Measurements from ENCODE around the gene SKP2.
"Not testable (repeated sequence)": the region's sequence is repeated elsewhere in the genome, so short reads cannot be mapped to it uniquely, and the experiment has no call there.

Gene SKP2

DNA sequence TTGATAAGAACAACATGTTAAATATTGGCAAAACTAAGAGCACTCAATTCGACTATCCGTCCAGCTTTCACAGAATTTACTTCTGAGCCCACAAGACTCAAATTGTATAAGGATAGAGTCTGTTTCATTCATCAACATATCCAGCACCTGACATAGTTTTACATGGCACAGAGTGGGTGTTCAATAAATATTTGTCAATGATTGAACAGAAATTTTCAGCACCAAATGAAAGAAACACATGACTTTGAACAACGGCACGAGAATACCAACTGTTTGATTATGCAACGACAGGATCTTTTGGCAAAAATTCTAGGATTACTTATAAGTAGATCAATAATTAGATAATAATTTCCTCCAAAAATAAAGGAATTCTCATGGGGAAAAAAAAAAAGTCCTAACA is 41.8 kb downstream of the SKP2 start:
- ChIA-PET POLR2A (no interaction called here), CTCF (no interaction called here)
- Histone ChIP-seq H3K27me3 (replicated peaks in 2 of 5; ENCODE audit: control insufficient read depth in 4 of 5, insufficient read depth in 5 of 5, low read length in 4 of 5) (no peaks in the 10 kb centered on the region), H3K4me3 (ENCODE audit: control insufficient read depth in 1 of 7, extremely low read depth in 1 of 7, insufficient read depth in 4 of 7, low read depth in 2 of 7, low read length in 6 of 7) (no peak overlapping the region), H3K36me3 (ENCODE audit: control insufficient read depth in 4 of 4, insufficient read depth in 4 of 4, low read length in 3 of 4) (peaks cover 12 to 54% (median 19%) of the 10 kb centered on the region in 4 experiments), H3K27ac (ENCODE audit: insufficient read depth in 1 of 2, low read depth in 1 of 2, low read length in 2 of 2, poor library complexity in 1 of 2, severe bottlenecking in 2 of 2) (no peak overlapping the region), H3K4me1 (ENCODE audit: control extremely low read depth in 1 of 4, control insufficient read depth in 4 of 4, insufficient read depth in 4 of 4, low read length in 3 of 4) (no peaks in the 10 kb centered on the region), H3K9me3 (ENCODE audit: control extremely low read depth in 1 of 5, control insufficient read depth in 4 of 5, insufficient read depth in 2 of 5, low read depth in 1 of 5, low read length in 4 of 5) (peaks cover 0 to 5% (median 4%) of the 10 kb centered on the region in 5 experiments)
- 100% methylated on average over 1 of the region's 5 CpGs for WGBS (ENCODE audit: insufficient coverage)
- DNase-seq, result no peak

DNA sequence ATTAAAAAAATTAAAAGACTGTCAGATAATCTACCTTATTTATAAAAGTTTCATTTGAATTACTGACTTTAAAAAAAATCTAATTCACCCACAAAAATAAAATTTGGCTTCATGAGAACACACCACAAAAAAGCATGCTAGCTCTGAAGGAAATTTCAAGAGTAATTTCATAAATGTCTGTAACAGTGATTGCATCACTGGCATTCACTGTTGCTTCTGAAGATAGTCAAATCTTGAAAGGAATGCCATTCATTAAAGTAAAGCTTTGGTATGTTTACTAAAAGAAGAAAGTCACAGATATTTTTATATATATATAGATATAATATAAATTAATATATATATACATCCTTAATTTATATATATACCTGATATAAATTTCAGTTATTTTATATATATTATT is 46.4 kb downstream of the SKP2 start:
- Histone ChIP-seq H3K4me3 (ENCODE audit: control insufficient read depth in 1 of 7, extremely low read depth in 1 of 7, insufficient read depth in 4 of 7, low read depth in 2 of 7, low read length in 6 of 7) (no peak overlapping the region), H3K27me3 (replicated peaks in 2 of 5; ENCODE audit: control insufficient read depth in 4 of 5, insufficient read depth in 5 of 5, low read length in 4 of 5) (no peaks in the 10 kb centered on the region), H3K36me3 (ENCODE audit: control insufficient read depth in 4 of 4, insufficient read depth in 4 of 4, low read length in 3 of 4) (peaks cover 4 to 45% (median 18%) of the 10 kb centered on the region in 4 experiments), H3K4me1 (ENCODE audit: control extremely low read depth in 1 of 4, control insufficient read depth in 4 of 4, insufficient read depth in 4 of 4, low read length in 3 of 4) (peaks cover 0 to 10% (median 0%) of the 10 kb centered on the region in 4 experiments), H3K9me3 (ENCODE audit: control extremely low read depth in 1 of 5, control insufficient read depth in 4 of 5, insufficient read depth in 2 of 5, low read depth in 1 of 5, low read length in 4 of 5) (no peaks in the 10 kb centered on the region), H3K27ac (ENCODE audit: insufficient read depth in 1 of 2, low read depth in 1 of 2, low read length in 2 of 2, poor library complexity in 1 of 2, severe bottlenecking in 2 of 2) (no peak overlapping the region)
- no peak for DNase-seq
- ChIA-PET CTCF (no interaction called here), POLR2A (no interaction called here)

DNA sequence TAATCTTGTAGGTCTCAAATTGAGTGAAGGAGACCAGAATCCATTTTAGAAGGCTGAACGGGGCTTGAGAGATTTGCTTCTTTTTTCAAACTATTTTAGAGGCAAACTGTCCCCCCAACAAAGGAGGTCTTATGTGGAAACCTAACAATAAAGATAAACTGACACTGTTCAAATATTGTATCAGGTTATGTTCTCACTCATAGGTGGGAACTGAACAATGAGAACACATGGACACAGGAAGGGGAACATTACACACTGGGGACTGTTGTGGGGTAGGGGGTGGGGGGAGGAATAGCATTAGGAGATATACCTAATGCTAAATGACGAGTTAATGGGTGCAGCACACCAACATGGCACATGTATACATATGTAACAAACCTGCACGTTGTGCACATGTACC is 46.9 kb downstream of the SKP2 start:
- peaks cover 0 to 10% (median 0%) of the 10 kb centered on the region in 4 experiments for H3K4me1 ChIP-seq (ENCODE audit: control extremely low read depth in 1 of 4, control insufficient read depth in 4 of 4, insufficient read depth in 4 of 4, low read length in 3 of 4)
- DNase-seq; H3K27ac ChIP-seq (ENCODE audit: insufficient read depth in 1 of 2, low read depth in 1 of 2, low read length in 2 of 2, poor library complexity in 1 of 2, severe bottlenecking in 2 of 2); H3K27me3 ChIP-seq (replicated peaks in 2 of 5; ENCODE audit: control insufficient read depth in 4 of 5, insufficient read depth in 5 of 5, low read length in 4 of 5); POLR2A ChIA-PET; CTCF ChIA-PET; H3K9me3 ChIP-seq (ENCODE audit: control extremely low read depth in 1 of 5, control insufficient read depth in 4 of 5, insufficient read depth in 2 of 5, low read depth in 1 of 5, low read length in 4 of 5); H3K4me3 ChIP-seq (ENCODE audit: control insufficient read depth in 1 of 7, extremely low read depth in 1 of 7, insufficient read depth in 4 of 7, low read depth in 2 of 7, low read length in 6 of 7): not testable (repeated sequence)
- H3K36me3 ChIP-seq (ENCODE audit: control insufficient read depth in 4 of 4, insufficient read depth in 4 of 4, low read length in 3 of 4), result peaks cover 4 to 43% (median 18%) of the 10 kb centered on the region in 4 experiments
- WGBS (ENCODE audit: insufficient coverage), result 100% methylated on average over 1 of the region's 3 CpGs

DNA sequence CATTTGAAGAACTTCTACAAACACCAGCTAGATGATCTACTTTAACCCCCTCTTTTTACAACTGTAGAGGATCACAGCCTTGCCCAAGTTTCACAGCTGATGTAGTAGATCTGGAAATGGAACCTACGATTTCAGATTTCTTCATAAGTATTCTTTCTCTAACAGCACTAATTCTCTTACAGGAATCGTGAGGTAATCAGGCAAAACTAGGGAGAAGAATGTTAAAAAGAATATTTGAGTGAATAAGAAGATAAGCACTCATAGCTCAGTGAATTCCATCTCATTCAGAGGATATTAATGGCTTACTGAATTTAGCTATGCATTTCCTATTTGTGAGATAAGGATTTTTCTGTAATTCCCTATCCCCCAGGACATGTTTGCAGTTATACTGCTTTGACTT is 47.7 kb downstream of the SKP2 start:
- H3K27ac ChIP-seq (ENCODE audit: insufficient read depth in 1 of 2, low read depth in 1 of 2, low read length in 2 of 2, poor library complexity in 1 of 2, severe bottlenecking in 2 of 2), result no peak overlapping the region
- POLR2A ChIA-PET, result no interaction called here

DNA sequence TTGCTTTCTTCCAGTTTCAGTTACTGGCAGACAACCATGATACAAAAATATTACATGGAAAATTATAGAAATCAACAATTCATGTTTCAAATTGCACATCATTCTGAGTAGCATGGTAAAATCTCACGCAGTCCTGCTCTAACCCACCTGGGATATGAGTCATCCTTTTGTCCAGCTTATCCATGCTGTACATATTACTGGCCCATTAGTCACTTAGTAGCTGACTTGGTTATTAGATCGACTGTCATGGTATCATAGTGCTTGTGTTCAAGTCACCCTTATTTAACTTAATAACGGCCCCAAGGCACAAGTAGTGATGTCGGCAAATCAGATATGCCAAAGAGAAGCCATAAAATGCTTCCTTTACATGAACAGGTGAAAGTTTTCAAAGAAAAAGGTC is 48.6 kb downstream of the SKP2 start:
- 100% methylated on average over 1 of the region's 4 CpGs for WGBS (ENCODE audit: insufficient coverage)
- Histone ChIP-seq H3K36me3 (ENCODE audit: control insufficient read depth in 4 of 4, insufficient read depth in 4 of 4, low read length in 3 of 4) (peaks cover 4 to 40% (median 20%) of the 10 kb centered on the region in 4 experiments), H3K27ac (ENCODE audit: insufficient read depth in 1 of 2, low read depth in 1 of 2, low read length in 2 of 2, poor library complexity in 1 of 2, severe bottlenecking in 2 of 2) (no peak overlapping the region), H3K9me3 (ENCODE audit: control extremely low read depth in 1 of 5, control insufficient read depth in 4 of 5, insufficient read depth in 2 of 5, low read depth in 1 of 5, low read length in 4 of 5) (no peaks in the 10 kb centered on the region), H3K4me3 (ENCODE audit: control insufficient read depth in 1 of 7, extremely low read depth in 1 of 7, insufficient read depth in 4 of 7, low read depth in 2 of 7, low read length in 6 of 7) (no peak overlapping the region), H3K4me1 (ENCODE audit: control extremely low read depth in 1 of 4, control insufficient read depth in 4 of 4, insufficient read depth in 4 of 4, low read length in 3 of 4) (peaks cover 0 to 10% (median 0%) of the 10 kb centered on the region in 4 experiments), H3K27me3 (replicated peaks in 2 of 5; ENCODE audit: control insufficient read depth in 4 of 5, insufficient read depth in 5 of 5, low read length in 4 of 5) (no peaks in the 10 kb centered on the region)
- CTCF ChIA-PET, result no interaction called here
- POLR2A ChIA-PET, result no interaction called here
- DNase-seq, result no peak

More for the DNA sequence above, 47.7 kb downstream of the SKP2 start:
- Histone ChIP-seq H3K4me3 (ENCODE audit: control insufficient read depth in 1 of 7, extremely low read depth in 1 of 7, insufficient read depth in 4 of 7, low read depth in 2 of 7, low read length in 6 of 7) (no peak overlapping the region), H3K4me1 (ENCODE audit: control extremely low read depth in 1 of 4, control insufficient read depth in 4 of 4, insufficient read depth in 4 of 4, low read length in 3 of 4) (peaks cover 0 to 10% (median 0%) of the 10 kb centered on the region in 4 experiments), H3K27me3 (replicated peaks in 2 of 5; ENCODE audit: control insufficient read depth in 4 of 5, insufficient read depth in 5 of 5, low read length in 4 of 5) (no peaks in the 10 kb centered on the region), H3K9me3 (ENCODE audit: control extremely low read depth in 1 of 5, control insufficient read depth in 4 of 5, insufficient read depth in 2 of 5, low read depth in 1 of 5, low read length in 4 of 5) (no peaks in the 10 kb centered on the region), H3K36me3 (ENCODE audit: control insufficient read depth in 4 of 4, insufficient read depth in 4 of 4, low read length in 3 of 4) (peaks cover 4 to 42% (median 16%) of the 10 kb centered on the region in 4 experiments)
- CTCF ChIA-PET, result no interaction called here
- no CpG with 5 or more reads among the region's 2 CpGs for WGBS (ENCODE audit: insufficient coverage)
- no peak for DNase-seq

DNA sequence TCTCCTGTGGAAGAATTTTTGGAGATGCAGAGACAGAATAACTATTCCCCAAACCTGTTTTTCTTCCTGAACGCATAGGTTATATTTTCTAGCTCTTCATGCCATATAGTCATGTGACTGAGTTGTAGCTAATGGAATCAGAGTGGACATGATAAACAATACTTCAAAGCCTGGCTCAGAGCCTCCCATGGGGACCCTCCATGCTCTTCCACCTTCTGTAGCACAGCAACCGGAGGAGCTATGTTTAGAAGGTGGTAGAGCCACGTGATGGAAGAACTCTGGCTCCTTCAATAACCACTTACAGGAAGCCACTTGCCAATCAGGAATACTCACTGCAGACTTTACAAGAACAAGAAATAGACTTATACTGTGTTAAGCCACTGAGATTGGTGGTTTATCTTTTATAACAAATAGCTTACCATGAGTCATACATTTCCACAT is 50.6 kb downstream of the SKP2 start:
- ChIA-PET POLR2A (no interaction called here), CTCF (interaction anchor here (0.6 to 1.4 kb wide), 6 partner anchors 8 to 105 kb away, joined by 3 read pairs; no protein-coding TSS in a partner anchor)
- WGBS (ENCODE audit: insufficient coverage), result 100% methylated on average over 1 of the region's 3 CpGs
- H3K4me3 ChIP-seq (ENCODE audit: control insufficient read depth in 1 of 7, extremely low read depth in 1 of 7, insufficient read depth in 4 of 7, low read depth in 2 of 7, low read length in 6 of 7), result no peak overlapping the region
- no peaks in the 10 kb centered on the region for H3K27me3 ChIP-seq (replicated peaks in 2 of 5; ENCODE audit: control insufficient read depth in 4 of 5, insufficient read depth in 5 of 5, low read length in 4 of 5)
- peak in 2 of 3 donors; percentile 28 to 45 for DNase-seq
- no peaks in the 10 kb centered on the region for H3K9me3 ChIP-seq (ENCODE audit: control extremely low read depth in 1 of 5, control insufficient read depth in 4 of 5, insufficient read depth in 2 of 5, low read depth in 1 of 5, low read length in 4 of 5)
- peaks cover 0 to 10% (median 0%) of the 10 kb centered on the region in 4 experiments for H3K4me1 ChIP-seq (ENCODE audit: control extremely low read depth in 1 of 4, control insufficient read depth in 4 of 4, insufficient read depth in 4 of 4, low read length in 3 of 4)
- H3K36me3 ChIP-seq (ENCODE audit: control insufficient read depth in 4 of 4, insufficient read depth in 4 of 4, low read length in 3 of 4), result peaks cover 0 to 27% (median 16%) of the 10 kb centered on the region in 4 experiments
- no peak overlapping the region for H3K27ac ChIP-seq (ENCODE audit: insufficient read depth in 1 of 2, low read depth in 1 of 2, low read length in 2 of 2, poor library complexity in 1 of 2, severe bottlenecking in 2 of 2)

DNA sequence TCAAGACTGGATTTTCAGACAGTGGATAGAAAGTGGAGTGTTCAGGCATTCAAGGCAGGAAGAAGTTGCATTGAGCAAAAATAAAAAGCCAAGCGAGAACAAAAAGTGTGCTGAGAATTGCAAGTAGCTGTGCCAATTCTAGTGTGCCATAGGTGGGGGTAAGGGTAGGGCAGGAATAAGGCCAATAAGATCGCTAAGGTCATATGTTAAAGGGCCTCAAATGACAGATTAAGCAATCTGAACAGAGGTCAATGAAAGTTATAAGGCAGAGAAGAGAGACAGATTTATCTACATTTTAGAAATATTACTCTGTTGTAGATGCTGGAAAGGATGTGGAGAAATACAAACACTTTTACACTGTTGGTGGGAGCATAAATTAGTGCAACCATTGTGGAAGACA is 53.4 kb downstream of the SKP2 start:
- 100% methylated on average over 2 of the region's 2 CpGs for WGBS (ENCODE audit: insufficient coverage)

More for the DNA sequence above, 53.4 kb downstream of the SKP2 start:
- DNase-seq, result no peak
- ChIA-PET CTCF (no interaction called here), POLR2A (no interaction called here)
- H3K4me1 ChIP-seq (ENCODE audit: control extremely low read depth in 1 of 4, control insufficient read depth in 4 of 4, insufficient read depth in 4 of 4, low read length in 3 of 4), result peaks cover 0 to 10% (median 0%) of the 10 kb centered on the region in 4 experiments
- no peak overlapping the region for H3K4me3 ChIP-seq (ENCODE audit: control insufficient read depth in 1 of 7, extremely low read depth in 1 of 7, insufficient read depth in 4 of 7, low read depth in 2 of 7, low read length in 6 of 7)
- no peaks in the 10 kb centered on the region for H3K9me3 ChIP-seq (ENCODE audit: control extremely low read depth in 1 of 5, control insufficient read depth in 4 of 5, insufficient read depth in 2 of 5, low read depth in 1 of 5, low read length in 4 of 5)
- peaks cover 0 to 22% (median 13%) of the 10 kb centered on the region in 4 experiments for H3K36me3 ChIP-seq (ENCODE audit: control insufficient read depth in 4 of 4, insufficient read depth in 4 of 4, low read length in 3 of 4)
- no peak overlapping the region for H3K27ac ChIP-seq (ENCODE audit: insufficient read depth in 1 of 2, low read depth in 1 of 2, low read length in 2 of 2, poor library complexity in 1 of 2, severe bottlenecking in 2 of 2)
- no peaks in the 10 kb centered on the region for H3K27me3 ChIP-seq (replicated peaks in 2 of 5; ENCODE audit: control insufficient read depth in 4 of 5, insufficient read depth in 5 of 5, low read length in 4 of 5)
